RWPE2 (cell line): ENCODE measurements around the gene HABP2.

ENCODE experiments used
- ATAC-seq: fragments of 200-7000 bp; cut with Tn5 transposase; 3 replicates; pipeline ENCODE4 v1.9.1; 2021; ENCODE audit warnings: low read depth
- DNase-seq: peaks from one replicate; pipeline ENCODE4 v3.0.0-alpha.2; 2020; ENCODE audit warnings: low spot score
- H3K27ac ChIP-seq: fragments of 450-650 bp; 2 replicates; pipeline ENCODE4 v1.5.1; 2017; ENCODE audit warnings: mild to moderate bottlenecking; ENCODE audit not compliant: poor library complexity, severe bottlenecking
- H3K27me3 ChIP-seq: fragments of 250-450 bp; sonication (Bioruptor Pico); 2 replicates; pipeline ENCODE4 v1.5.1; 2021; ENCODE audit warnings: mild to moderate bottlenecking, moderate library complexity; ENCODE audit not compliant: insufficient read depth, poor library complexity, severe bottlenecking
- H3K36me3 ChIP-seq: fragments of 250-450 bp; sonication (Bioruptor Pico); 2 replicates; pipeline ENCODE4 v1.5.1; 2020; ENCODE audit warnings: low read depth, mild to moderate bottlenecking, moderate library complexity
- H3K4me1 ChIP-seq: fragments of 250-450 bp; sonication (Bioruptor Pico); 2 replicates; pipeline ENCODE4 v1.5.1; 2021; ENCODE audit warnings: mild to moderate bottlenecking, moderate library complexity; ENCODE audit not compliant: insufficient read depth, poor library complexity, severe bottlenecking
- H3K4me3 ChIP-seq: fragments of 250-450 bp; sonication (Bioruptor Pico); 2 replicates; pipeline ENCODE4 v1.5.1; 2021; ENCODE audit warnings: mild to moderate bottlenecking, moderate library complexity; ENCODE audit not compliant: severe bottlenecking
- H3K9me3 ChIP-seq: fragments of 250-450 bp; sonication (Bioruptor Pico); 2 replicates; pipeline ENCODE4 v1.5.1; 2021; ENCODE audit warnings: mild to moderate bottlenecking, moderate library complexity; ENCODE audit not compliant: severe bottlenecking
- CTCF ChIP-seq: fragments of 450-650 bp; IDR thresholded peaks from one replicate; pipeline ENCODE4 v1.5.1; 2017; ENCODE audit warnings: mild to moderate bottlenecking, moderate library complexity; ENCODE audit not compliant: poor library complexity, severe bottlenecking

HABP2 gene

DNA sequence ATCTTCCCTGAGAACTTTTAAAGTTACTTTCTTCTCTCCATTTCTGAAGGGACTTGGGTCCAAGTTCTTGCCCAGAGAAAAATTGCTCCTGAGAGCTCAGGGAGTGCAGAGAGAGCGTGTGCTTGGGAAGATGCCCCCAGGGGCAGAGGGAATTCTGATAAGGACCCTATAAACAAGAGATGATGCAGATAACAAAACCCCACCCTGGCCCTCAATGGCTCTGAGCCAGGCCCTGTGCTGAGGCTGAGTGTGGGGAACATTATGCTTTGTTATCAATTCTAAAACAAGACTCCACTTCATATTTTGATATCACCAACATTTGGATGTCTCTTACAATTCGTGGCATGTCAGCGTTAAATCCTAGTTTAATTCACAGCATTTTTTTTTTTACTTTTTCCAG, 34.4 kb upstream of the HABP2 start:
- Histone ChIP-seq H3K4me3 (no peak overlapping the region), H3K9me3 (no peaks in the 10 kb centered on the region), H3K4me1 (no peaks in the 10 kb centered on the region), H3K27me3 (no peaks in the 10 kb centered on the region), H3K27ac (no peak overlapping the region), H3K36me3 (no peaks in the 10 kb centered on the region)
- ATAC-seq (no peak), DNase-seq (no peak)
- no peak for TF ChIP-seq CTCF

GRCh38 chr10:113518816-113519591, 33.8 kb upstream of the HABP2 start:
- no peak for ATAC-seq
- no peak for DNase-seq
- no peak overlapping the region for H3K27ac ChIP-seq
- H3K36me3 ChIP-seq, result no peaks in the 10 kb centered on the region
- TF ChIP-seq CTCF, result no peak
- no peak overlapping the region for H3K4me3 ChIP-seq
- no peaks in the 10 kb centered on the region for H3K4me1 ChIP-seq
- H3K27me3 ChIP-seq, result no peaks in the 10 kb centered on the region
- no peaks in the 10 kb centered on the region for H3K9me3 ChIP-seq

- Histone ChIP-seq H3K27ac (no peak overlapping the region), H3K36me3 (no peaks in the 10 kb centered on the region), H3K9me3 (no peaks in the 10 kb centered on the region), H3K27me3 (no peaks in the 10 kb centered on the region), H3K4me1 (no peaks in the 10 kb centered on the region), H3K4me3 (no peak overlapping the region)
- ATAC-seq (no peak), DNase-seq (no peak)
- TF ChIP-seq CTCF, result no peak
These were observed 33.2 kb upstream of the HABP2 start for GRCh38 chr10:113519681-113520115.

DNA sequence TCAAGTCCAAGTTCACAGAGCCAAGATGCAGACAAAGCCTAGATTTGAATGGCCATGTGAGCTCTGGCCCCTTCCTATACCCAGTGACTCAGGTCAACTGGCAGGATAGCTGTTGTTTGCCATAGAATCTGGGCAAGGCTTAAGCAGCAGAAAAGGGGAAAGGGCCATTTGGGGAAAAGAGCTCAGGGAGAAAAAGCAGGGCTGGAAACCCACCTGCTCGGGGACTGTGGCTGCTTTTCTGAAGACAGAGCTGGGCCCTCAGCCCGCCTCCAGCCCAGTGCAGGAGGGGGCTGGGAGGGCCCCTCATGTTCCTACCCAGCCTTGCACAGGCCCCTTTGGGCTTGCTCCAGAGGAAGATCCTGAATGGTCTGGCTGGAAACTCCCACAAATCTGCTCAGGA, 32.6 kb upstream of the HABP2 start:
- DNase-seq (no peak), ATAC-seq (no peak)
- no peak overlapping the region for H3K27ac ChIP-seq
- no peak for TF ChIP-seq CTCF
- H3K36me3 ChIP-seq, result no peaks in the 10 kb centered on the region
- no peaks in the 10 kb centered on the region for H3K9me3 ChIP-seq
- H3K27me3 ChIP-seq, result no peaks in the 10 kb centered on the region
- H3K4me1 ChIP-seq, result no peaks in the 10 kb centered on the region
- H3K4me3 ChIP-seq, result no peak overlapping the region

GRCh38 chr10:113520690-113521474, 32.0 kb upstream of the HABP2 start:
- no peak for DNase-seq
- Histone ChIP-seq H3K36me3 (no peaks in the 10 kb centered on the region), H3K27me3 (no peaks in the 10 kb centered on the region), H3K9me3 (no peaks in the 10 kb centered on the region), H3K4me3 (no peak overlapping the region), H3K27ac (no peak overlapping the region), H3K4me1 (no peaks in the 10 kb centered on the region)
- peak; percentile 71 for ATAC-seq
- peak; percentile 95 for TF ChIP-seq CTCF
